Subcutaneous adipose tissue (tissue), 4 donors: ENCODE data around the gene SPOCK2. TPM values are rescaled to one million over a fixed set of nuclear protein-coding genes. Genes with fewer than 3 reads are reported as not detected.

Source experiments
- total RNA-seq, 4 donors: library from RNA; depleted of rRNA; stranded (reverse); fragments of >200 nt; gene quantifications; one replicate each; pipeline ENCODE4 v1.1.0, GENCODE V29; 2016
- TF ChIP-seq, protein P1 (sequence below): fragments of 450-650 bp; IDR thresholded peaks from one replicate; pipeline ENCODE4 v1.5.1; 2016; ENCODE audit warnings: low read depth, mild to moderate bottlenecking, control low read depth, antibody characterized with exemption, moderate library complexity

The SPOCK2 gene
- total RNA-seq, 4 donors from 2014 or later: 2.6 to 6.0 (median 3.8) TPM

DNA sequence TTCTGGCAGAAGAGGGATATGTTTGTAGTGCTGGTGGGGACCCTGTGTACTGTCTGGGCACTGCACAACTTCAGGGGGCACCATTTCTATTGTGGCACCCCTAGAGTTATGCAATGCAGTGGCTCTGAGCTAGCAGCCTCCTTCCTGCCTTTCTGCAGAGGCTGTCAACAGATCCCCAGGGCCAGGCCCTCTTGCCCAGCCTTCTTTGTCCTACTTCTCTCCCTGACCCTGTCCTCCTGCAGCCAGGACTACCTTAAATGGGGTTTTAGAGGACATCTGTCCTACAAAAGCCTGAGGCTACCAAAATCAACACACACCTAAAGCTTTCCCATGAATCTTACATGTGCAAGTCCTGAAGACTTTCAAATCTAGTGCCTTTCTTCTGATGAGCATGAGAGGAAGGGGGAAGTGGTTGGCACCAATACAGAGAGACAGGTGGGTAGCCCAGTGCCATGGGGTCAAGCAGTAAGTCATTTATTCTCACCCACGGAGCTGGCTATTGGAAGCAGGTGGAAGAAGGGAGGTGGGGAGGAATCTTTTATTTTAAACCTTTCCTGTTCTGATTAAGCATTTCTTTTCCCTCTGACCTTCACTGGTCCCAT is 2.4 kb downstream of the SPOCK2 start:
- TF ChIP-seq, protein P1, sequence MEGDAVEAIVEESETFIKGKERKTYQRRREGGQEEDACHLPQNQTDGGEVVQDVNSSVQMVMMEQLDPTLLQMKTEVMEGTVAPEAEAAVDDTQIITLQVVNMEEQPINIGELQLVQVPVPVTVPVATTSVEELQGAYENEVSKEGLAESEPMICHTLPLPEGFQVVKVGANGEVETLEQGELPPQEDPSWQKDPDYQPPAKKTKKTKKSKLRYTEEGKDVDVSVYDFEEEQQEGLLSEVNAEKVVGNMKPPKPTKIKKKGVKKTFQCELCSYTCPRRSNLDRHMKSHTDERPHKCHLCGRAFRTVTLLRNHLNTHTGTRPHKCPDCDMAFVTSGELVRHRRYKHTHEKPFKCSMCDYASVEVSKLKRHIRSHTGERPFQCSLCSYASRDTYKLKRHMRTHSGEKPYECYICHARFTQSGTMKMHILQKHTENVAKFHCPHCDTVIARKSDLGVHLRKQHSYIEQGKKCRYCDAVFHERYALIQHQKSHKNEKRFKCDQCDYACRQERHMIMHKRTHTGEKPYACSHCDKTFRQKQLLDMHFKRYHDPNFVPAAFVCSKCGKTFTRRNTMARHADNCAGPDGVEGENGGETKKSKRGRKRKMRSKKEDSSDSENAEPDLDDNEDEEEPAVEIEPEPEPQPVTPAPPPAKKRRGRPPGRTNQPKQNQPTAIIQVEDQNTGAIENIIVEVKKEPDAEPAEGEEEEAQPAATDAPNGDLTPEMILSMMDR: no peak

DNA sequence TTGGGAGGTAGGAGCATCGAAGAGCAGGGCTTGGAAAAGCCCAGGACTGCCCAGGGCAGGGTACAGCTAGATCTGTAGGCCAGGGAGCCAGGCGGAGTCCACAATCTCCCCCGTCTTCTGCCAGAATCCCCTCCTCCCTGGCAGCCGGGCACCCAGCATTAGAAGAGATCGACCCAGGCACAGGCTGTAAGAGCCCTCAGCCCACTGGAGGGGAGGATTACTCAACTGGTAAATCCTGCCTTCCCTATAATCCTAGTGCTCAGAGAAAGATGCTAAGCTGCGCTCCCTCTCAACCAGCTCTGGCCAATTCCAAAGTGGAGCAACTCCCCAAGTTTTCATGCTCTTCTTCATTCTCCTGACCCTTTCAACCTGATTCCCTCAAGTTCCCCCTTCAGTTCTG is 3.2 kb downstream of the SPOCK2 start:
- TF ChIP-seq, protein P1: no peak

DNA sequence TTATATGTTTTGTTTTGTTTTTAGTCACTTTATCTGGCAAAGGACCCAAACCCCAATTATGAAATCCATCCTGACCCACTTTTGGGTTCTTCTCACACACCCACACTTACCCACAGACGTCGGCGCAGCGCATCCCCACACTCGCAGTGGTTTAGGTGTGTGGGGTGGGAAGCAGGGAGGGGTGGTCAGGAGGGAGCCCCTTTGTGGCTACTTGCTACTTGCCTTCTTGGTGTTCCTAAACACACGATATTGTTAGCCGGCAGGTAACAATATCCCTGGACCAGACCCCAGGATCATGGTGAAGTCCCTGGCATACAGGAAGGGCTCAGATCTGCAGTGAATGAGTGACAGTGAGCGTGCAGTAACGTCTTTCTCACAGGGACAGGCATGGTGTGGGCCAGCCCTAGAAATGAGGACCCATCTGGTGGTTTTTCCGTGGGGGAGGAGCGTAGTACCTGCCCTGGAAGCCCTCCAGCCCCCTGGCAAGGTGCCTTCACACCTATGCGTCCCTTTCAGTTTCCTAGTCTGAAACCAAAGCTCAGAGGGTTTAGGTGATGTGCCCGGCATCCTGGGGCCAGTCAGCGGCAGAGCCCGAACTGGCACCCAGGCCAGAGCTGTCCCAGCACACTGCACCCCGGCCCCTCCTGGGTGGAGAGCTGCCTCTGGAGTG is 4.4 kb downstream of the SPOCK2 start:
- TF ChIP-seq, protein P1: no peak

DNA sequence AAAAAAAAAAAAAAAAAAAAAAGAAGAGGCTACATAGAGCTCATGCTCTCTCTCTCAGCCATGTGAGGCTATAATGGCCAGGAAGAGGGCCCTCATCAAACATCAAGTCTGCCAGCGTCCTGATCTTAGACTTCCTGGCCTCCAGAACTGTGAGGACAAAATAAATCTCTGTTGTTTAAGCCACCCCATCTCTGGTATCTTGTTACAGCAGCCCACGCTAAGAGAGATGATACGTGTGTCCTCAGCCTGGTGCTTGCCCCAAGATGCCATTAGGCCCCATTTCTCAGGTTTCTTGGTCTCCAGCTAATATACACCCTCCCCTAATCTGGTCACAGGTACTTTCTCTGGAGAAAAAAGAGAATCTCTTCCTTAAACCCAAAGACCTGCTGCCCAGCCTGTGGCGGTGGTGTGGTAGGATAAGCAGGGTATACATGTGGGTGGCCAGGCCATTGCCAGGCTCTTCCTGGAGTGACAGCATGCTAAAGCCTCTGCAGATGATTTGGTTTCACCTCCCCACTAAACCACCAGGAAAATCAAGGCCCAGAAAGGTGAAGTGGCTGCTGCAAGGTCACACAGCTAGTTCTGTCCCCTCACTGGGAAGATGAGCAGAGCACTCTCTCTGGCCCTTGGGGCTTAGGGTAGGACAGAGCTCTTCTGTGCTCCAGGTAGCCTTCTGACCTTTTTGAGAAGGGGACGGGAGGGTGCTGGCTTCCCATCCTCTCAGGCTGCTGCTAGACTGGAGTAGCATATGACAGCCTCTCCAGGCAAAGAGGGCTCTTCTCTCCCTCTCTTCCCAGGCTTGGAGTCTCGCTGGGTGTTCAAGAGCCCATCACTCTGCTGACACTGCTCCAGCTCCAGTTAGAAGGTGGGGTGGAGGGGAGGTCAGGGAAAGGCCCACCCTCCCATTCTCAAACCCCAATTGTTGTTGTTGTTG is 5.2 kb downstream of the SPOCK2 start:
- TF ChIP-seq, protein P1: no peak

DNA sequence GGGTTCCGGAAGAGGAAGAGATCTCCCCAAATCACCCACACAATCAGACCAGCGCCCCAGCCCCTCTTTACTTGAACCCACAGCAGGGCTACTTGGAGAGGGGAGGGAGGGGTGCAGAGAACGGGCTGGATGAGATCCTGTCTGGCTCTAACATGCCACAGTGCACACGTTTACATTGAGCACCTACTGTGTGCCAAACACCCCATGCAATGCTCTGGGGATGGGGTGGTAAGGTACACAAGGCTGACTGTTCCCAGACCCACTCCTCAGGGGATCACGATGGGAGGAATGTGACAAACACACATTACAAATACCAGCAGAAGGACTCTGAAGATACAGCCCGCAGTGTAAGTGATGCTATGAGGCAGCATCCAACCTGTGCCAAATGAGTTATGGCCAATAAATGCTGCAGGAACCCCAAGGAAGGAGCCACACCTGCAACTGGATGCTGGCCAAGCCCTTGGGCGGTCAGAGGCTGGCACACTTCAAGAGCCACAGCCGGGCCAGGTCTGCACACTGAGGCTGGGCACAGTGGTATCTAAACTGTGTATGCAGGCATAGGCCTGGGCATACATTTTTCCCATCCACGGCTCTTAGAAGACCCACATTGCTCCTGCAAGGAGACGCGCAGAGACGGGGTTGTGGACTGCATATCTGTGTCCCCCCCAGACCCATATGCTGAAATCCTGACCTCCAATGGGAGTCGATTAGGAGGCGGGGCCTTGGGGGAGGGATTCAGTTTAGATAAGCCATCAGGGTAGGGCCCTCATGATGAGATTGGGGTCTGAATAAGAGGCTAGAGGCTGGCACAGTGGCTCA is 6.4 kb downstream of the SPOCK2 start:
- TF ChIP-seq, protein P1: no peak

DNA sequence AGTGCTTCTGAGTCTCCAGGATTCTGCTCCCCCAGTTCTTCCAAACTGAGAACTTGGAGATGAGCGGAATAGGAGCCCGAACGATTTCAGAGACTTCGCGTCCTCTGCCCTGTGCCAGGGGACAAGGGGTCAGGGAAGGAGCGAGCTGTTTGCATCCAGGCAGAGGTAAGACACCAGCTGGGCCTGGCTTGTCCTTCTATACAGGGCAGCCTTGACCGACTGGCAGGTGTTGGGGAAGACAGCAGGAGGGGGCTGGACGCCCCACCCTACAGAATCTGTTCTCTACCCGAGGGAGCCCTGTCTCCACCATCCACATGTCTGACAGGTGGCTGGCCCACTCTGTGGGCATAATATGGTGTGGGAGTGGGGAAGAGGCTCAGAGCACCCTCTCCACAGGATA is 7.1 kb downstream of the SPOCK2 start:
- TF ChIP-seq, protein P1: no peak
